CD4-positive, alpha-beta memory T cell (primary cell): ENCODE data around the gene TERB1. TPM values are rescaled to one million over a fixed set of nuclear protein-coding genes. Genes with fewer than 3 reads are reported as not detected.

Experiments
- CTCF ChIA-PET: fragments of 350-600 bp; sonication (Branson Sonifier 250); formaldehyde crosslinking; loops from one replicate; lab custom pipeline; 2021; ENCODE audit warnings: inconsistent platforms; ENCODE audit not compliant: partially characterized antibody; lab: Charles Lee
- POLR2A ChIA-PET: fragments of 350-600 bp; sonication (Branson Sonifier 250); formaldehyde crosslinking; loops from one replicate; lab custom pipeline; 2021; ENCODE audit not compliant: partially characterized antibody; lab: Charles Lee
- DNase-seq, 5 donors: peaks; one replicate each; pipeline versions ENCODE4 v3.0.0 to v3.0.0-alpha.2; 2020 to 2022; ENCODE audit warnings: mixed read lengths in 1 of 5
- H3K27ac ChIP-seq: one replicate; pipeline ENCODE4 v1.7.0; 2013; ENCODE audit warnings: low read depth, low read length
- H3K27me3 ChIP-seq: 2 replicates; pipeline ENCODE4 v1.7.0; 2013; ENCODE audit warnings: mild to moderate bottlenecking, low read length, moderate library complexity; ENCODE audit not compliant: insufficient read depth
- H3K36me3 ChIP-seq: 2 replicates; pipeline ENCODE4 v1.7.0; 2013; ENCODE audit warnings: mild to moderate bottlenecking, low read length, moderate library complexity; ENCODE audit not compliant: insufficient read depth
- H3K4me1 ChIP-seq: 2 replicates; pipeline ENCODE4 v1.7.0; 2013; ENCODE audit warnings: mild to moderate bottlenecking, low read length, moderate library complexity; ENCODE audit not compliant: insufficient read depth
- H3K4me3 ChIP-seq, 2 donors: one replicate each; pipeline ENCODE4 v1.7.0; 2013; ENCODE audit warnings: low read length in 2 of 2, mild to moderate bottlenecking in 1 of 2
- H3K9me3 ChIP-seq, 2 donors: one replicate each; pipeline ENCODE4 v1.7.0; 2013; ENCODE audit warnings: low read length in 2 of 2, control low read depth in 1 of 2; ENCODE audit not compliant: control insufficient read depth in 1 of 2
- H3K27ac Mint-ChIP-seq, 7 donors: one replicate each; pipeline ENCODE4 v1.8.0; 2020 to 2021; ENCODE audit warnings: mixed read lengths in 7 of 7, mild to moderate bottlenecking in 6 of 7, inconsistent platforms in 3 of 7, moderate library complexity in 3 of 7
- H3K27me3 Mint-ChIP-seq, 2 donors: one replicate each; pipeline ENCODE4 v1.8.0; 2020 to 2021; ENCODE audit warnings: mixed read lengths in 2 of 2
- H3K36me3 Mint-ChIP-seq, 2 donors: one replicate each; pipeline ENCODE4 v1.8.0; 2020 to 2021; ENCODE audit warnings: mixed read lengths in 2 of 2, inconsistent platforms in 1 of 2, mild to moderate bottlenecking in 1 of 2
- H3K4me1 Mint-ChIP-seq, 4 donors: one replicate each; pipeline ENCODE4 v1.8.0; 2020 to 2021; ENCODE audit warnings: mixed read lengths in 4 of 4, mild to moderate bottlenecking in 1 of 4
- H3K4me3 Mint-ChIP-seq, 8 donors: one replicate each; pipeline ENCODE4 v1.8.0; 2020 to 2021; ENCODE audit warnings: mixed read lengths in 8 of 8, mild to moderate bottlenecking in 7 of 8, moderate library complexity in 6 of 8, inconsistent platforms in 3 of 8
- H3K9me3 Mint-ChIP-seq, 8 donors: one replicate each; pipeline ENCODE4 v1.8.0; 2020 to 2021; ENCODE audit warnings: mixed read lengths in 8 of 8, mild to moderate bottlenecking in 5 of 8, inconsistent platforms in 3 of 8, moderate library complexity in 1 of 8
- intact Hi-C: fragments of 100-400 bp; cut with micrococcal nuclease; formaldehyde crosslinking; loops from one replicate; pipeline ENCODE4 v1.15.1; 2023
- polyA plus RNA-seq, 2 donors: library from polyadenylated mRNA; unstranded; fragments of 300-500 nt; fragmentation: Illumina TruSeq; gene quantifications; one replicate each; pipeline ENCODE4 v1.2.3, GENCODE V29; 2021
- total RNA-seq, 2 experiments: library from RNA; stranded (reverse); gene quantifications; one replicate each; pipeline ENCODE4 v1.2.3, GENCODE V29; 2021

The TERB1 gene
- total and polyA plus RNA-seq, 4 experiments from 2014 or later: 0.83 to 1.1 TPM; not detected in 2

- H3K4me3 Mint-ChIP-seq: no peak overlapping the region
- CTCF ChIA-PET: no interaction called here
- H3K27me3 ChIP-seq: no peaks in the 10 kb centered on the region
- intact Hi-C loops: no loop called here
- no peak overlapping the region for H3K27ac Mint-ChIP-seq
- POLR2A ChIA-PET: no interaction called here
- H3K27me3 Mint-ChIP-seq: no peaks in the 10 kb centered on the region
- no peak for DNase-seq
- H3K9me3 Mint-ChIP-seq: peaks cover 0 to 3% (median 0%) of the 10 kb centered on the region in 8 donors
- no peaks in the 10 kb centered on the region for H3K36me3 ChIP-seq
- H3K9me3 ChIP-seq: no peaks in the 10 kb centered on the region
- H3K36me3 Mint-ChIP-seq: peaks cover 0 to 8% of the 10 kb centered on the region in 2 donors
- H3K4me3 ChIP-seq: no peak overlapping the region
- no peaks in the 10 kb centered on the region for H3K4me1 ChIP-seq
- no peaks in the 10 kb centered on the region for H3K4me1 Mint-ChIP-seq
- H3K27ac ChIP-seq: no peak overlapping the region
Observed at GRCh38 chr16:66776457-66776856, 24.9 kb downstream of the TERB1 start.

DNA sequence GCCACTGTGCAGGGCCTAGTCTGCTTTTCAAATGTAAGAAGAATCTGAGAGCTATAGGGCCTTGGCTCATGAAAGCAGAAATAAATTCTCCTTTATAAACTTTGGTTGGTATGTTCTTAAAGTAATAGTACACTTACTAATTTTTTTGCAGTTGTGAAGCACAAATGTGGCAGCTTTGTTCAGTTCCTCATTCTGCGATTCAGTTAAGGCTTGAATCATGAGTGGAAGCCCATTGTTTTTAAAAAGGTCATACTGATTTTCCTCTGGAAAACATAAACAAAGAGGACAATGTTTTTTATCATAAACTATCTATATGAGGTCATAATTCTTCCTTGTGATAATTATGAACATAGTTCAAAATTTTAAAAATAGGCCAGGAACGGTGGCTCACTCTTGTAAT lies 26.4 kb downstream of the TERB1 start:
- Mint-ChIP-seq H3K4me1 (no peaks in the 10 kb centered on the region), H3K36me3 (peaks cover 0 to 8% of the 10 kb centered on the region in 2 donors), H3K9me3 (peaks cover 0 to 3% (median 0%) of the 10 kb centered on the region in 8 donors), H3K4me3 (no peak overlapping the region), H3K27me3 (no peaks in the 10 kb centered on the region), H3K27ac (no peak overlapping the region)
- Histone ChIP-seq H3K36me3 (no peaks in the 10 kb centered on the region), H3K4me3 (no peak overlapping the region), H3K27me3 (no peaks in the 10 kb centered on the region), H3K9me3 (no peaks in the 10 kb centered on the region), H3K27ac (no peak overlapping the region), H3K4me1 (no peaks in the 10 kb centered on the region)
- intact Hi-C loops: no loop called here
- ChIA-PET CTCF (interaction anchor here (2.4 kb wide), 1 partner anchor 55 kb away, joined by 5 read pairs; the partner anchor contains the start of gene NAE1), POLR2A (no interaction called here)
- no peak for DNase-seq

- no peaks in the 10 kb centered on the region for H3K9me3 ChIP-seq
- no peaks in the 10 kb centered on the region for H3K36me3 ChIP-seq
- intact Hi-C loops: no loop called here
- POLR2A ChIA-PET: no interaction called here
- H3K4me3 Mint-ChIP-seq: no peak overlapping the region
- H3K27ac ChIP-seq: no peak overlapping the region
- H3K36me3 Mint-ChIP-seq: no peaks in the 10 kb centered on the region
- no peak overlapping the region for H3K27ac Mint-ChIP-seq
- H3K27me3 ChIP-seq: no peaks in the 10 kb centered on the region
- CTCF ChIA-PET: no interaction called here
- H3K4me1 Mint-ChIP-seq: no peaks in the 10 kb centered on the region
- H3K27me3 Mint-ChIP-seq: peaks cover 0 to 5% of the 10 kb centered on the region in 2 donors
- H3K4me3 ChIP-seq: no peak overlapping the region
- no peaks in the 10 kb centered on the region for H3K9me3 Mint-ChIP-seq
- no peaks in the 10 kb centered on the region for H3K4me1 ChIP-seq
- no peak for DNase-seq
Observed at GRCh38 chr16:66758086-66758485, 43.3 kb downstream of the TERB1 start.

- Mint-ChIP-seq H3K27me3 (peaks cover 0 to 6% of the 10 kb centered on the region in 2 donors), H3K4me1 (peaks cover 12 to 21% (median 15%) of the 10 kb centered on the region in 4 donors), H3K4me3 (no peak overlapping the region), H3K27ac (no peak overlapping the region), H3K36me3 (peaks cover 0 to 11% of the 10 kb centered on the region in 2 donors), H3K9me3 (no peaks in the 10 kb centered on the region)
- H3K9me3 ChIP-seq: no peaks in the 10 kb centered on the region
- H3K27me3 ChIP-seq: no peaks in the 10 kb centered on the region
- no peak overlapping the region for H3K4me3 ChIP-seq
- no peaks in the 10 kb centered on the region for H3K36me3 ChIP-seq
- ChIA-PET POLR2A (no interaction called here), CTCF (interaction anchor here (1.2 to 2.2 kb wide), 4 partner anchors 27 to 192 kb away, joined by 3 to 6 read pairs (median 5); partner anchors contain the start of gene NAE1)
- no peak overlapping the region for H3K27ac ChIP-seq
- intact Hi-C loops: loop anchor here (5.0 kb wide), 1 partner anchor 103 kb away; no protein-coding TSS in a partner anchor
- H3K4me1 ChIP-seq: peaks cover 17% of the 10 kb centered on the region
- no peak for DNase-seq
Observed at GRCh38 chr16:66754819-66755218, 46.6 kb downstream of the TERB1 start.

DNA sequence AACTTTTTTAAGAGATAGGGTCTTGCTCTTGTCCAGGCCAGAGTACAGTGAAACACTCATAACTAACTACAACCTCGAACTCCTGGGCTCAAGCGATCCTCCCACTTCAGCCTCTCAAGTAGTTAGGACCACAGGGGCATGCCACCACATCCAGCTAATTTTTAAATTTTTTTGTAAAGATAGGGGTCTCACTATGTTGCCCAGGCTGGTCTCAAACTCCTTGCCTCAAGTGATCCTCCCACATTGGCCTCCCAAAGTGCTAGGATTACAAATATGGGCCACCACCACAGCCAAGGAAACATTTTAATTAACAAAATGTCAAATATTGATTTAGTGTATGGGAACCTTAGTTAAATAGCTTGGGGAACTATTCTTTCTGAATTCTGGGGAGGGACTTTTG lies 47.2 kb downstream of the TERB1 start:
- intact Hi-C loops: loop anchor here (5.0 kb wide), 1 partner anchor 102 kb away; no protein-coding TSS in a partner anchor
- POLR2A ChIA-PET: no interaction called here
- H3K27ac Mint-ChIP-seq: peak overlapping the region in 1 of 7 donors; percentile 73
- no peaks in the 10 kb centered on the region for H3K9me3 Mint-ChIP-seq
- peaks cover 17 to 28% (median 21%) of the 10 kb centered on the region in 4 donors for H3K4me1 Mint-ChIP-seq
- DNase-seq: no peak
- peaks cover 2 to 15% of the 10 kb centered on the region in 2 donors for H3K36me3 Mint-ChIP-seq
- Histone ChIP-seq H3K4me1 (peaks cover 23% of the 10 kb centered on the region), H3K27ac (no peak overlapping the region), H3K27me3 (no peaks in the 10 kb centered on the region), H3K36me3 (no peaks in the 10 kb centered on the region), H3K9me3 (no peaks in the 10 kb centered on the region), H3K4me3 (no peak overlapping the region)
- H3K27me3 Mint-ChIP-seq: peaks cover 0 to 6% of the 10 kb centered on the region in 2 donors
- no peak overlapping the region for H3K4me3 Mint-ChIP-seq
- CTCF ChIA-PET: interaction anchor here (1.2 to 2.2 kb wide), 4 partner anchors 26 to 192 kb away, joined by 3 to 6 read pairs (median 5); partner anchors contain the start of gene NAE1

DNA sequence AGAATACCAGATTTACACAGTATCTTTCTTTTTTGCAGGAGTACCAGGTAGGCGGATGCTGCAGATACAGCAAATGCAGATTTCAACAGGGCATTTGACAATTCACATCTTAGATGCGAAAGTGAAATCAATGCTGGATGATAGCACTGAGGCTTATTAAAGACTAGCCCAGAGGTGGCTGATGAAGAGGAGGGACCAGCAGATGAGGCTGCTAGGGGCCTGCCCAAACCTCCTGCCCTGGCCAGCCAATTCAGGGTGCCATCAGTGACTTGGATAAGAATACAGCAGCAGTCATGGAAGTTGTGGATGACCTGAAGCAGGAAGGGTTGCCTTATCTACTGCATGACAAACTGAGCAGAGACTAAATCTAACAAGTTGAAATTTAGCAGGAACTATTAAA lies 48.4 kb downstream of the TERB1 start:
- H3K4me3 Mint-ChIP-seq: no peak overlapping the region
- no peak overlapping the region for H3K27ac ChIP-seq
- peaks cover under 1% of the 10 kb centered on the region for H3K36me3 ChIP-seq
- CTCF ChIA-PET: interaction anchor here (0.5 to 3.6 kb wide), 13 partner anchors 9 to 347 kb away, joined by 3 to 21 read pairs (median 5); partner anchors contain the start of gene NAE1
- intact Hi-C loops: loop anchor here (5.0 kb wide), 1 partner anchor 101 kb away; no protein-coding TSS in a partner anchor
- no peaks in the 10 kb centered on the region for H3K9me3 ChIP-seq
- H3K27ac Mint-ChIP-seq: peak overlapping the region in 1 of 7 donors; percentile 85
- DNase-seq: no peak
- peaks cover 28% of the 10 kb centered on the region for H3K4me1 ChIP-seq
- no peak overlapping the region for H3K4me3 ChIP-seq
- H3K4me1 Mint-ChIP-seq: peaks cover 27 to 37% (median 31%) of the 10 kb centered on the region in 4 donors
- H3K27me3 ChIP-seq: no peaks in the 10 kb centered on the region
- peaks cover 5 to 25% of the 10 kb centered on the region in 2 donors for H3K36me3 Mint-ChIP-seq
- no peaks in the 10 kb centered on the region for H3K9me3 Mint-ChIP-seq
- POLR2A ChIA-PET: no interaction called here
- H3K27me3 Mint-ChIP-seq: peaks cover 0 to 4% of the 10 kb centered on the region in 2 donors

- H3K27ac ChIP-seq: no peak overlapping the region
- Mint-ChIP-seq H3K27ac (peak overlapping the region in 6 of 7 donors; percentile 47 to 95 (median 86)), H3K27me3 (peaks cover 0 to 4% of the 10 kb centered on the region in 2 donors), H3K36me3 (peaks cover 5 to 25% of the 10 kb centered on the region in 2 donors), H3K4me3 (peak overlapping the region; percentile 75 to 84 (median 82)), H3K4me1 (peaks cover 27 to 37% (median 31%) of the 10 kb centered on the region in 4 donors), H3K9me3 (no peaks in the 10 kb centered on the region)
- ChIA-PET CTCF (interaction anchor here (0.5 to 3.6 kb wide), 20 partner anchors 8 to 346 kb away, joined by 3 to 21 read pairs (median 5); partner anchors contain the start of gene NAE1), POLR2A (interaction anchor here (1.0 to 2.1 kb wide), 5 partner anchors 10 to 102 kb away, joined by 3 to 8 read pairs (median 6); partner anchors contain the start of gene NAE1)
- peak overlapping the region in 1 of 2 donors; percentile 15 for H3K4me3 ChIP-seq
- peaks cover 4% of the 10 kb centered on the region for H3K36me3 ChIP-seq
- intact Hi-C loops: loop anchor here (5.0 kb wide), 1 partner anchor 100 kb away; no protein-coding TSS in a partner anchor
- no peak for DNase-seq
- no peaks in the 10 kb centered on the region for H3K27me3 ChIP-seq
- H3K4me1 ChIP-seq: peaks cover 28% of the 10 kb centered on the region
- H3K9me3 ChIP-seq: no peaks in the 10 kb centered on the region
Observed at GRCh38 chr16:66752379-66752778, 49.0 kb downstream of the TERB1 start.
